Dedifferentiated amniotic fluid mesenchymal stem cell (primary cell): ENCODE results near the gene GRM5.
"Not testable (repeated sequence)": the region's sequence is repeated elsewhere in the genome, so short reads cannot be mapped to it uniquely, and the experiment has no call there.

ENCODE experiments used
- DNase-seq: peaks from one replicate; pipeline ENCODE4 v3.0.0-alpha.2; 2016; ENCODE audit errors: extremely low spot score

The GRM5 gene

DNA sequence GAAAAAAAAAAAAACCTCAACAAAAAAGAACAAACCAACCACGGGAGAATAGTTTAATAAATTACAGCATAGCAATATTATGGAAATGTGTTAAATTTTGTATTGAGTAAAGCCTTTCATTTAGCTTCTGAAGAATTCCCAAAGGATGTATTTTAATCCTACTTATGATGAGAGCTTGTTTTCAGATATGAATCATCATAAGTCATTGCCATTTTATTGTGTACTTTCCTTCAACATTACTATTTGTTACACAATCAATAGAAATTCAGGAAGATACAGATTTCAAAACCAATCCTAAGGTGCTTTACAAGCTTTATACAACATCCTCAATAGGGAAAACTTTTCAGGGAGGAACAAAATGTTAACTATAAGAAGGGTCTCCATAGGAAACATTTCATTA lies 527.7 kb downstream of the GRM5 start:
- peak; percentile 44 for DNase-seq

DNA sequence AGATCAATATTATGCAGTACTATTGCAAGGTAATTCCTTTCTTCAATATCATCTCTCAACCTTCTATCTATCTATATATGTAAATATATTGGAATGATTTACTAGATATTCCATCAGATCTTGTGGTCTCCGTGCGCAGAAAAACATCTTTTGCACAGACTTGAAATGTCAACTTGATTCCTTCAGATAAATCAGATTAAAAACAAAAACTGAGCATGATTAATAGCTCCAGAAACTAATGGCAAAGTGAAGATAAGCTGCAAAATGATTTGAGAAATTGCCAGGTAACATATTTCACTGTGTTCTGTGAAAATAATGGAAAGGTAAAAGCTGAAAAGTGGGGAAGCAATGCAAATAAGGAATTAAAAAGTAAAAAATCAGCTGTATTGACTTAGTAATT lies 528.2 kb downstream of the GRM5 start:
- DNase-seq: no peak

DNA sequence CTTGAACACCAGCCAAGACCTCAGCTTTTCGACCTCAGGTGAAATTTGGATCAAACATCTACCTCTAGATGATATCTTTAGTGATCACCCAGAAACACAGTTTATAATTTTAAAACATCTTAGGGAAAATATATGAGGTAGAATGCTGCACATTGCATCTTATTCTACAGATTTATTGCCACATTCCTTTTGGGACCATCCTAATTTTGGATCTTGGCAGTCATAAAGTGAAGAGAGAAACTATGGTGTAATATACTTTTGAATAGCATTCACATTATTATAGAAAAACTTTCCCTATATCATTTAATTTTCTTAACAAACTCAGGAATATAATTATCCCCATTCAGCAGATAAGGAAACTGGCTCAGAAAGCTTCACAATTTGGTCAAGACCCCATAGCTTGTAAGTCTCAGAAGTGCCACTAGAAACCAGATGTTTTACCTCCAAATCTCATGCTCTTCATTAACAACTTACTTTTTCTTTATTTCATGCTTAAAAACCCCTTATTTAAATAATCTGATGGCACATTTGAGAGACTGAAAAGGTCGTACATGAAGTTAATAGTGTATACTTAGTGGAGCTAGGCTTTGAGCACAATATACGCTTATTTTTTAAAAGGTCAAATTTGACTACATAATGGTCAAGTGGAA lies 529.0 kb downstream of the GRM5 start:
- no peak for DNase-seq

DNA sequence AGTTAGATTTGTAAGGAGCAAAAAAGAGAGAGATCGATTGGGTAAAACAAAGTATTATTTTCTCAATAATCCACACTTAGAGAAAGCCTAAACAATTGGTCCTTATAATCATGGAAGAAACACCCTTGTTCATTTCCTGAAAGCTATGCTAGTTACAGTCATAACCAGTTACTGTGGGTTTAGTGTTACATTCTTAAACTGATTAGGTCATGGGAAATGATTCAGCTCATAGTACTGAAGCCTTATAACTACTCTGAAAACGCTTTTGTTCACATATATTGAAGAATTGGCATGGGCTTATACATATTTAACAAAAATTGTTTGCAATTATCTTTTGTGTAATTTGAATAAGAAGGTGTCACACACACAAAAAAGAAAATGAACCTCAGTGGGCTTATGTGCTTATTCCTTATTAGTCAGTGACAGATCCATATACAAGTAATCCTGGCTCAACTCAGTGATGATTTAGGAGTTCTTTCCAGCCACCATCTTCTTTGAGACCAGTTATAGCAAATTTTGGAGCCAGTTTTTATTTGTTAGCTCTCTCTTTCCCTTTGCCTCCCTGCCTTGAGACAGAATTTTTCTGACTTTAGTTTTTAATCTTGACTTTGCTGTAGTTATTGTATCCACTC lies 529.8 kb downstream of the GRM5 start:
- peak; percentile 89 for DNase-seq

DNA sequence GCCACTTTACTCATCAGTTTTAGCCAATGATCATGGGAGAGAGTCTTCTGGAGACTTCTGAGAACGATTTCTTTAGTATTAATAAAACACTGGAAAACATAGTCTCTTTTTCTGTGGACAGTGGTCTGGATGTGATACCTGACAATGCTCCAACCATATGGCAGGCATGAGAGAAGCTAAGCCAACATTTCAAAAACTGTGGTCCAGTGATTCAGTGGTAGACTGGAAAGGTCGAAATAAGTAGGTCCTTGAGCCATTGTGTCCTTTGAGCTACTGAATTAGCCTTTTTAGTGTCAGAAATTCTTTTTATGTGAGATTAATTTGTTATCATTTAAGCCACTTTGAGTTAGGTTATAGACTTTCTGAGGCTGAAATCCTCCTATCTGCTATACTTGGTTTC lies 530.5 kb downstream of the GRM5 start:
- DNase-seq: no peak

DNA sequence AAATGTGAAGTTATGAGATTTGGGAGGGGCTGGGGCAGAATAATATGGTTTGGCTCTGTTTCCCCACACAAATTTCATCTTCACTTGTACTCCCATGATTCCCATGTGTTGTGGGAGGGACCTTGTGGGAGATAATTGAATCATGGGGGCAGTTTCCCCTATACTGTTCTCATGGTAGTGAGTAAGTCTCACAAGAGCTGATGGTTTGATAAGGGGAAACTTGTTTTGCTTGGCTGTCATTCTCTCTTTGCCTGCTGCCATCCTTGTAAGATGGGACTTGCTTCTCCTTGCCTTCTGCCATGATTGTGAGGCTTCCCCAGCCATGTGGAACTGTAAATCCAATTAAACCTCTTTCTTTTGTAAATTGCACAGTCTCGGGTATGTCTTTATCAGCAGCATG lies 531.1 kb downstream of the GRM5 start:
- DNase-seq: not testable (repeated sequence)

DNA sequence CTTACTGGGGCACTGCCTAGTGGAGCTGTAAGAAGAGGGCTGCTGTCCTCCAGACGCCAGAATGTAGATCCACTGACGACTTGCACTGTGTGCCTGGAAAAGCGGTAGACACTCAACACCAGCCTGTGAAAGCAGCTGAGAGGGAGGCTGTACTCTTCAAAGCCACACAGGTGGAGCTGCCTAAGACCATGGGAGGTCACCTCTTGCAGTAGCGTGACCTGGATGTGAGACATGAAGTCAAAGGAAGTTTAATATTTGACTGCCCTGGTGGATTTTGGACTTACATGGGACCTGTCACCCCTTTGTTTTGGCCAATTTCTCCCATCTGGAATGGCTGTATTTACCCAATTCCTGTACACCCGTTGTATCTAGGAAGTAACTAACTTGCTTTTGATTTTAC lies 531.6 kb downstream of the GRM5 start:
- DNase-seq: no peak

DNA sequence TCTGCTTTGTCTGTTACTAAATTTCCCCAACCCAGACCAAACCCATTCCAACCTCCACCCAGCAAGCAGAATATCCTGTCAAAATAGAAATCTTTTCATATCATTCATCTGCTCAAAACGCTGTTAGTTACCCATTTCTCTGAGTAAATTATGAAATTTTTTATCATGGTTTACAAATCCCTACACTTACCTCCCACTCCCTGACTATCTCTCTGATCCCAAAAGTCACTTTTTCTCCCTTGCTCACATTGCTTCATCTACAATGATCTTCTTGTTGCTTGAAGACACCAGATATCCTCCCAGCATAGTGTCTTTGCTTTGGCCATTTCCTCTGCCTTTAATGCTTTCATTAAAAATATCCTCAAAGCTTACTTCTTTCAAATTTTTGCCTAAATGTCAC lies 532.8 kb downstream of the GRM5 start:
- DNase-seq: no peak

DNA sequence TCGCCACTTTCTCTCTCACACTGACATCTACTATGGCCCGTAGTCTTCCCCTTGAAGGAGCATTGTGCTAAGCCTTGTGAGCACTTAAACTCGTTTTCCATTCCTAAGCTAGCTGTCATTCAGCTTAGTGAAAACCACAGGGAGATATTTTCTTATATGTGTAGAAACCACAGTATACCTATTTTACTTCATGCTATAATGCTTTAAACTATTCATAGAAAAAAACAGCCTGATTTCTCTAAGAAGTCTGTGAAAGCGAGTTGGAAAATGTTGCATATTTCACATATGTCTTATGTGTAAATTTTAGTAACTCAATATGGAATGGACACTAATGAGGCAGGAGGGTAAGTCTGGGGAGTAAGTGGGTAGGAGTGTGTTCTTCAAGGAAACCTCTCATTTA lies 534.0 kb downstream of the GRM5 start:
- no peak for DNase-seq

DNA sequence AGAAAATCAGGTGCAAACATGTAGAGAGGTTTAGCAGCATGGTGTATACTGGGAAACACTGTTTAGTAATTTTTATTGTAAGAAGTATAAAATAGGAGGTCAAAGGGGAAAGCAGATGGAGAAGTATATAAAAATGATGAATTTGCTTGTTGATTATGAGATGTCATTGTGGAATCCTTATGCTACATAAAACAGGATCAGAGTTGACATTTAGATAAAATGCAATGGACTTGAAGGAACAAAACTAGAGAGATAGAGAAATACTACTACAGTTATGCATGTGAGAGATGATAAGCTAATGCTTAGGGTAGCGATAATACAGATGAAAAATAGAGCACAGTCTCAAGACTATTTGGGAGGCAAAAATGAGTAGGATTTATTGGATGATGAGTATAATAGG lies 536.4 kb downstream of the GRM5 start:
- no peak for DNase-seq

DNA sequence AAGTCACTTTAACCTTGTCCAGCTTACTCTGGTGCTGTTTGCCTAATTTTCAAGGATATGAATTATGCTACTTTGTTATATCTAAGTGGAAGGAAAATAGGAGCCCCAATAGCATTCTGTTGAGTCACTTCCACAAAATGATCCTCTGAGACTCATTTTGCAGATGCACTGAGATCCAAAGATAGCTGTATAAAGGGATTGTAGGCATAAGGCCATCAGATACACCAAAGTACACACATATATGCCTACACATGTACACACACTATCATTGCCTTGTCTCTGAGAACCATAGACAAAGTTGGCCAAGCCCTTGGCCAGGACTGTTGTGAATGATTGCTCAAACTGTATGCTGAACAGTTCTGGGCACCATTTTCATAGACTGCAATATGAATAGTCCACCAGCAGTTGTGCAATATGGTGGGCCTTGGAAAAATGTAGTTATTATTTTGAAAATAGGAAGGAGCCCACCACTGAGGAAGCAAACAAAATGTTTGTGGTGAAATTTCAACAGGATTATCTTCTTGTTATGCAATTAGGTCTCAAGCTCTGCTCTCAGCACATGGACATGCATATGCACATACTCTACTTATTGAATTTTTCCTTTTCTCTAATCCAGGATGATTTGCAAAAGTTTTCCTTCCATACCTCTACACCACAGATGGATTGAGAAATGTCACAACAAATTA lies 542.3 kb downstream of the GRM5 start:
- DNase-seq: no peak

DNA sequence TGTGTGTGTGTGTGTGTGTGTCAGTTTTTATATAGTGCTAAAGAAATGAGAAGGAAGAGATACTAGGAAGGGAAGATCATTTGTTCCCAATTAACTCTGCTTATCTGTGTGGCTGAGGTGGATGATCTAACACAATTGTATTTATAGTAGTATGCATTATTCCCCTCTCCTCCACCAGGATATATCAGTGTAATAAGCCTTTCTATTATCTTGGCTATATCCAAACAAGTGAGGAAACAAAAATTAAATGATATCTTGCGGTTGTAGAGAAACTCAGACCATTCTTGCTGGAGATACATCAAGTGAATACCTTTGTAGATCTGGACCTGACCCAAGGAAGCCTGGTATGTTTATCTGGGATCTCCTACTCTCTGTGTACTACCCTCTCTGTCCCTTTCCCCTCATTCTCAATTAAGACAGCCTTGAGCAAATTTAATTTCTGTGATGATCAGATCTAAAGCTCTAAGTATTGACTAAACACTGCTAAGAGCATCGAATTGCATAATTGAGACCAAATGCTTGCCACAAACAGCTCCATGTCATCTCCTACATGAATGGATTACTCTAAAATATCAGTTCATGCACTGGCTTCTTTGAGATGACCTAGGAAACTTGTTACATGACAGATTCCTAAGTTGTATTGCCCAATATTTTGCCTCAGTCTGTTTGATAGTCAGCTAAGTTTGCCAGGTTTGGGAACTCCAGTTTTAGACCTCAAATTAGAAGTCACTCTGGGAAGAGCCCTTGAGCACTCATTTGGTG lies 543.0 kb downstream of the GRM5 start:
- DNase-seq: no peak

DNA sequence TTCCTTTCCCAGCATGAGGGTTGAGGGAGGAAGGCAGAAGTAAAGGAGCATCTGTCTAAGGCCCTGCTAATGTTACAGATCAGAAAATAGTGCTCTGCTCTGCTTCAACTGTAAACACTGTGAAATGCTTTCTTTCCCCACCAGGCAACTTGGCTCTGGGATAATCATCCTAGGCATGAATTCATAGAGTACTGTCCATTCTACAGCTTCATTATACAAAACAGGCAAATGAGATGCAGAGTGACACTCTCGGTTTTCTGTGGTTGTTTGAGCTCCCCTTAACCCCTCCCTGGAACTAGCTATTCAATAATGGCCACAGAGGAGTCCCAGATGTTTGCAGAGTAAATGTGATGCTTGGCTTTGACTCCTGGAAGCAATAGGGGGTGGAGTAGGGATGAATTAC lies 544.0 kb downstream of the GRM5 start:
- peak; percentile 25 for DNase-seq

DNA sequence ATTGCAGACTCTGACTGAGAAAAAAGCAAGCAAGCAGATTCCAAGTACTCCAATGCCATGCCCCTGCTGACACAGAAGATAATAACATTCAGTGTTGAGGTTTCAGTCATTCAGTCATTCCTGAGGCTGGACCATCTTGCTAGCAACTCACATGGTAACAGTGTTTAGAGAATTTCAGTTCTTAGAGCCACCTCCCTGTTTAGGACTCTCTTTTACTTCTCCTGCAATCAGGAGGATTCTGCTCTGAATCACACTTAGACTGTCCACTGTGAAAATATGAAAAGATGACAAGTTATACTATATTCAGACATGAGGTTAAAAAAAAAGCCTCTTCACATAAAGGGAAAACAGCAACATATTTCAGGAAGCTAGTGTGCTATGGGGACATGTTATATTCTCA lies 544.4 kb downstream of the GRM5 start:
- DNase-seq: no peak

DNA sequence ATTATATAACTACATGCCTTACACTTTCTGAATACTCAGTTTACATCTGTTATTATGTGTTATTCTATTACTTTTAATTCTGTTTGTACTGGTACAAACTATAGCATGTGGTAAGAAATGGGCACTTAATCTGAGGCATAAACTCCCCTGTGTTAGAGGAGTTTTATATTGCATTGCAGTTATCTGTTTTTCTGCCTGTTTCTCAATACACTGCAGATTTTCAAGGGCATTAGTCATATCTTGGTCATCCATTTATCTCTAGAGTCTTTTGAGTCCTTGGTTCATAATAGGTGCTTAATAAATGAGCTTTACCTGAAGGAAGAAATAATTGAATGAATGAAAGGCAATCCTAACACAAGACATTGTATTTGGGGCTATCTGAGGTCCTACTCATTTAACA lies 545.4 kb downstream of the GRM5 start:
- no peak for DNase-seq

DNA sequence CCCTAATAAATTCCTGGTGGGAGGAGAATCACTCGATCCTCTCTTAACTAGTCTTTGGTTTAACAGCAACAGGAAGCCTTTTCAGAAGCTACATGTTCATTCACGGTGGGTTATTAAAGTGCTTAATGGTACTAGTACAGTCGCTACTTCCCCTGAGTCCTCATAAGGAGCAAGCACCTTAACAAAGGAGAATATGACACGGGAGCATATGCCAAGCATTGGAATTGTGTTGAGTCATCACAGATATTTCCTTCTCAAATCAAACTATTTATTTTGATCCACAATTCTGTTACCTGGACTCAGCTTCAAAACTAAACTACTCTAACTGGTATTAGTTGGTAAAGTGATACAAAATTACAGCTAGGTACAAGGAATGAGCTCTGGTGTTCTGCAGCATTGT lies 550.8 kb downstream of the GRM5 start:
- no peak for DNase-seq

DNA sequence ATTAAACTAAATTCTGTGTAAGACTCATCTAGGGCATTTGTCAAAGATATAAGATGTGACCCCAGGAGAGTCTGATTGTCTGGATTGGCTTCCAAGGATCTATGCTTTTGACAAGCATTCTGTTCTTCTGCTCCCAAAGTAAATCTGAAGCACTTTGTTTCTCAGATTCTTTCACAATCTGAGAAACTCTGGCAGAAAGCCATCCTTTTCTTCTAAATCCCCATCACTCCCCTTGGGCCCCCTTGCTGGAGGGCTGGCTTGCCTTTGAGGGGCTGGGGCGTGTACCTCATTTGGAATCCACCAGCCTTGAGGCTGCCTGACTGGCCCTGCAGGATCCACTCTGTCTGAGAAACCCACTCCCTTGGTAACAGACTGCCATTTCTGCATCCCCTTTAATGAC lies 554.8 kb downstream of the GRM5 start:
- DNase-seq: no peak

DNA sequence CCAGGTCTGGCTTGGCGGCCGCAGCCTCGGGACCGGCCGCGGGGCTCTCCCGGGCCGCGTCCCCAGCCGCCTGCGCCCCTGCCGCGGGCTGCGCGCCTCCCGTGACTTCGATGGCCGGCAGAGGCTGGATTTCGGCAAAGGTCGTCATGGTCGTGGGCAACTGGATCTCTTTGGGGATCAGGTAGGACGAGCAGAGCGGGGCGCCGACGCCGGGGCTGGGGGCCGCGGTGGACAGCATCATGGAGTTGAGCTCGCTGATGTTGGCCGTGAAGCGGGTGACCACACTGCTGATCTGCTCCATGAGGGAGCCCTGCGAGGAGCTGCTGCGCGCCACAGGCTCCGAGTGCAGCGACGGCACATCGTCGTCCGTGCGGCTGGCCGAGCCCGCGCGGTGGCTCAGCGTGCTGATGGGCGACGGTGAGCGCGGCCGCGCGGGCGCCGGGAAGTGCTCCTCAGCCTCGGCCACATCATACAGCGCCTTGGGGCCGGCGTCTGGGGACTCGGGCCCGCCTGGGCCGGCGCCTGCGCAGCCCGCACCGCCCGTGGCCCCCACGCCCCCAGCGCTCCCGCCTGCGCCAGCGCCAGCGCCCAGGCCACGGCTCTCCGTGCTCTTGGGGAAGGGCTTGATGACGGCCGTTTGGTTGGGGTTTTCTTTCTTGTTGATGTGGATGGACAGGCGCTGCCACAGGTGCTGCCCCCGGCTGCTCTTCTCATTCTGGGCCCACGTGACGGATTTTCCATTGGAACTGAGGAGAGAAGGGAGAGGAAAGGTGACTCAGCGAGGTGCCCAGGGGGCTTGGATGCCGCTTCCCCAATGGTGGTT lies 556.8 kb downstream of the GRM5 start:
- no peak for DNase-seq

DNA sequence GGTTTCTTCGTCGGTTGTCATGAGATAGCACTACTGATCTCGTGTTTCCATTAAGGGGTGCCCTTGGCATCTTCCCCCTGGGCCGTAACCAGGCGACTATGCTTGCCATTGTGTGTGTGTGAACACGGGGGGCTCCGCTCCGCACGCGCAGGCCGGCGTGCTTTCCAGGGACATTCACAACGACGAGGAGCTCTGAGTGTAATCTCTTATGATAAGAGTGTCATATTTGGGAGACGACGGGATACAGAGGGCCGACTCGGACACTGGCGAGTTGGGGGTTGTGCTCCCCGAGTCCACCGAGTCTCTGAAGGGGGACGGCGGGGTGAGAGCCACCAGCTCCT lies 557.4 kb downstream of the GRM5 start:
- no peak for DNase-seq

DNA sequence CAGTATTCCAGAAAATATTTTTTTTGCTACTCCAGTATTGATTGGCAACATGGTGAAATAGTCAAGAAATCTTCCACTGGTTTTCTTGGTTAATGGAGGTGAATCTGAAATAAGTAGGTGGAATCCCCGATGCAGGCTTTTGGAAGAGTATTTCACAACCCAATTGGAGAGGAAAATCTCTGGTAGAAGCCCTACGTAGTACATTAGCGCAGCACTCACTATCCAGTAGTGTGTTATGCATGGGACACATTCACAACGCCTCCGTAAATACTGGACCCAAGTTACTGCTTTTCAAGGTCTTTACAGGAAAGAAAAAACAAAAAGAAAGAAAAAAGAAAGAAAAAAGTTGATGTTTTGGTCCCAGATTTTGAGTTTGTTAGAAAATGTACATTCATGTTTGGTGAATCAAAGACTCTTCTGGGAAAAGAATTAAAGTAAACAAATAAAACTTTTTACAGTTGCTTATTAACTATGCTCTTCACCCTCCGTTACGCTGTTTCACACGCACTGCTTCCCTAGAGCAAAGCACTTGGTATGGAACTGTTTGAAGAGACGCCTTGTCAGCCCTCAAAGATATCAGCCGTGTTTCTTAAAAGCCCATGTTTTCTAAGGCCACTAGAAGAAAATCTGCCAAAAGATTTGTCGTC lies 557.9 kb downstream of the GRM5 start:
- no peak for DNase-seq

DNA sequence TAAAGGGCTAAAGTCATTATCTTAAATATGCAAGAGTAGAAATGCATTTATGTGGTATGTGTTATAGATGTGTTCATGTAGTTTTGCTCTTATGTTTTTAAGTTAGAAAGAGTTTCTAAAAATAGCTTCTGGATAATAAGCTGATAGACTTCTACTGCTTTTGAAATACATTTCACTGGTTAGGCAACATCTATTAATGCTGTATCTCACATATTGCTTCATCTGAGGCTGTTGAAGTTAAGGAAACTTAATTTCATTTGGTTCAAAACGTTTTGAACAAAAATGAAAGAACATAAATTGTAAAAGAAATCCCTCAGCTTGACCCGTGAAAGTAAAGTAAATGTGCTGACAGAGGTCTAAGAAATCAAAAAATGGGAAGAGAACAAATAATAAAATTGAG lies 564.2 kb downstream of the GRM5 start:
- DNase-seq: no peak
